Adipocyte (in vitro differentiated cells): ENCODE results near the gene POLL.

Source experiments
- DNase-seq: peaks from one replicate; pipeline ENCODE4 v3.0.0-alpha.2; 2015; ENCODE audit warnings: low read depth
- H3K27me3 ChIP-seq: replicated peaks from 2 replicates; pipeline ENCODE4 v1.7.0; 2013; ENCODE audit warnings: mild to moderate bottlenecking, low read length, moderate library complexity; ENCODE audit not compliant: control insufficient read depth, insufficient read depth
- H3K36me3 ChIP-seq: 2 replicates; pipeline ENCODE4 v1.7.0; 2013; ENCODE audit warnings: low read length, mild to moderate bottlenecking, moderate library complexity; ENCODE audit not compliant: control insufficient read depth, insufficient read depth, severe bottlenecking
- H3K4me1 ChIP-seq: 2 replicates; pipeline ENCODE4 v1.7.0; 2013; ENCODE audit warnings: mild to moderate bottlenecking, low read length, moderate library complexity; ENCODE audit not compliant: control insufficient read depth, insufficient read depth
- H3K4me3 ChIP-seq: 2 replicates; pipeline ENCODE4 v1.7.0; 2013; ENCODE audit warnings: mild to moderate bottlenecking, low read length, moderate library complexity
- H3K9ac ChIP-seq: 2 replicates; pipeline ENCODE4 v1.7.0; 2013; ENCODE audit warnings: mild to moderate bottlenecking, low read length, moderate library complexity
- H3K9me3 ChIP-seq: 2 replicates; pipeline ENCODE4 v1.7.0; 2013; ENCODE audit warnings: mild to moderate bottlenecking, low read length, moderate library complexity; ENCODE audit not compliant: control insufficient read depth

The POLL gene

DNA sequence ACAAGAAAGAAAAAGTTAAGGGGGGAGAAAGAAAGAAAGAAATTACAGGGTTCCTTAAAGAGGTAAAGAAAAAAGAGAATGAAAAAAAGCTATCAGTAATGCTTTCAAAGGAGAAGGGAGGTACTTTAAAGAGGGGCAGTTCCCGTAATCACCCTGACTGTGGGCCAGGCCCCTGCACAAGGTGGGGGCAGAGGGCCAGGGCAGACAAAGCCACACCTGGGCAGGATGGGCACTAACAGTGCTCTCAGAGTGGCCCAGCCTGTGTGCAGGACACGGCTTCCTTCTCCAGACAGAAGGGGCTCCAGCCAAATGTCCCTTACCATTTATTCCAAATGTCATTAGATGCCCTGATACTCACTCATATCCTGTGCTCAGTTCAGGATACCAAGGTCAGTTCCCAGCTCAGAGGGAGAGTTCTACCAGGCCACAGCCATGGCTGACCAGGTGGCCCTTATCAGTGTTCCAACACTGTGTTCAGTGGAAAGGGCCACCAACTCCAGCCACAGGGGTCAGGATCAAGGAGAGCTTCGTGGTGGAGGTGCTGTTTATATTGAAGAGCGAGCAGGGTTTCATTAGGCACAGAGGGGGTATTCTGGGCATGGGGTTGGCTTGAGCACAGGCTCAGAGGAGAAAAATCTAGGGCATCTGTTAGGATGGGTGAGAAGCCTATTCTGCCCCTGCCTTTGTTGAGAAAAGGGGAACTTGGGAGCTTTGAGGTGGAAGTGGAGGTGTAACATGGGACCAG is 29.9 kb upstream of the POLL start:
- no peaks in the 10 kb centered on the region for H3K27me3 ChIP-seq

DNA sequence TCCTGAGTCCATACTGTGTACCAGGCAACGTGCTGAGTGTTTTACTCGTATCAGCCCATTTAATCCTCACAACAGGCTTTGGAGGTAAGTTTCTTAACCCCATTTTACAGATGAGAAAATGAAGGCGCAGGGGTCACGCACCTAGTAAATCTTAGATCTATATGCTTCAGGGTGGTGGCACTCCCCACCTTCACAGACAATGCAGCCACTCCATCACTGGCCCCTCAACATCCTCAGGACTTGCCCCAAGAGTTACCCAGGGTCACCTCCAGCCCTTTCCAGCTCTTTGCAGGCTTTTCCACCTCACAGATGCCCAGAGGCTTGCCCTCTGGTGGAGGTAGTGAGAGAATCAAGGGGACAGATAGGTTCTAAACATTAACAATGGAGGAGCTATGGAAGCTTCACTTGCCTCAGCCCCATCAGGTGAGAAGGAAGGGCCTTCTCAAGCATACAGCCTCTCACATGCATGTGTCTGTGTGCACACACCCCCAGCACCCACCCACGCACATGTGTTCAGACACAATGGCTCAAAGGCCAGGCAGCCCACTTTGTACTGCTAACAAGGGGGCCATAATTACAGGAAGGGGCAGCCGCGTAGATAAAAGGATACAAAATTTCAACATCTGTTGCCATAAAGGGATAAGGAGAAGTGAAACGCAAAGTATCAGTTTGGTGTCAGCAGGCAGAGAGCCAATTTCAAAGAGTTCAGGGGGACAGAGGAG is 29.2 kb upstream of the POLL start:
- H3K9me3 ChIP-seq = no peaks in the 10 kb centered on the region
- H3K36me3 ChIP-seq = peaks cover 20% of the 10 kb centered on the region
- H3K4me1 ChIP-seq = no peaks in the 10 kb centered on the region
- no peaks in the 10 kb centered on the region for H3K27me3 ChIP-seq
- no peak for DNase-seq
- no peak overlapping the region for H3K9ac ChIP-seq
- no peak overlapping the region for H3K4me3 ChIP-seq

More for the DNA sequence above, 29.9 kb upstream of the POLL start:
- Histone ChIP-seq H3K4me3 (no peak overlapping the region), H3K9me3 (no peaks in the 10 kb centered on the region), H3K4me1 (no peaks in the 10 kb centered on the region), H3K36me3 (peaks cover 25% of the 10 kb centered on the region), H3K9ac (no peak overlapping the region)
- no peak for DNase-seq

- Histone ChIP-seq H3K4me3 (no peak overlapping the region), H3K9me3 (no peaks in the 10 kb centered on the region), H3K27me3 (no peaks in the 10 kb centered on the region), H3K4me1 (peaks cover 2% of the 10 kb centered on the region), H3K36me3 (peaks cover 23% of the 10 kb centered on the region), H3K9ac (no peak overlapping the region)
- no peak for DNase-seq
Measured at GRCh38 chr10:101616415-101617101, 28.5 kb upstream of the POLL start.

DNA sequence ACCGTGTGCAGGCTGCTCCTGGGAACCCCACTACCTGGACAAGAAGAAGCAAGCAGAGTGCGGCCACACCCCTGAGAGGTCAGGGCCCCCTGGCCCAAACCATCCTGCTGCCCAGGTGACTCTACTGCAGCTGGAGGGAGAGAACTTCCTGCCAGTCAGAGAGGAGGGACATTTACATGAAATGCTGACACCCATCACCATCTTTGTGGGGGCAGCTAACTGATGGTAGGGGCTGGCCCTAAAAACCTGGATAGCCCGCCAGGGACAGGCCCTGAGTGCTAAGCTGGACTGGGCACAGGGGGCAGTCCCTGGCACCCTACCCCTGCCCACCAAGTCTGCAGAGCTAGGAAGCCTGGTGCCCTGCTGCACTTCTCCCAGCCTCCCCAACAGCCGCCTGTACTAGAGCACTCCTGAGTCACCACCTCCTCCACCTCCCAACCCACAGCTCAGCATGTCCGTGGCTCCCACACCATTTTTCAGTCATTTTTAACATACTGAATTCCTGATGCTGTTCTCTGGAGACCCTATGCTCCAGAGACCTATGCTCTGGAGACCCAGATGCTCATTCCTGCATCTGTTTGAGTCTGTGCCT is 27.6 kb upstream of the POLL start:
- H3K36me3 ChIP-seq = peaks cover 23% of the 10 kb centered on the region
- H3K9ac ChIP-seq = no peak overlapping the region
- no peaks in the 10 kb centered on the region for H3K27me3 ChIP-seq
- H3K9me3 ChIP-seq = no peaks in the 10 kb centered on the region
- DNase-seq = no peak
- H3K4me3 ChIP-seq = no peak overlapping the region
- peaks cover 11% of the 10 kb centered on the region for H3K4me1 ChIP-seq

- H3K4me1 ChIP-seq = peaks cover 17% of the 10 kb centered on the region
- H3K4me3 ChIP-seq = no peak overlapping the region
- no peak for DNase-seq
- H3K9me3 ChIP-seq = no peaks in the 10 kb centered on the region
- no peaks in the 10 kb centered on the region for H3K27me3 ChIP-seq
- H3K36me3 ChIP-seq = peaks cover 28% of the 10 kb centered on the region
- no peak overlapping the region for H3K9ac ChIP-seq
Measured at GRCh38 chr10:101614663-101615524, 26.8 kb upstream of the POLL start.

DNA sequence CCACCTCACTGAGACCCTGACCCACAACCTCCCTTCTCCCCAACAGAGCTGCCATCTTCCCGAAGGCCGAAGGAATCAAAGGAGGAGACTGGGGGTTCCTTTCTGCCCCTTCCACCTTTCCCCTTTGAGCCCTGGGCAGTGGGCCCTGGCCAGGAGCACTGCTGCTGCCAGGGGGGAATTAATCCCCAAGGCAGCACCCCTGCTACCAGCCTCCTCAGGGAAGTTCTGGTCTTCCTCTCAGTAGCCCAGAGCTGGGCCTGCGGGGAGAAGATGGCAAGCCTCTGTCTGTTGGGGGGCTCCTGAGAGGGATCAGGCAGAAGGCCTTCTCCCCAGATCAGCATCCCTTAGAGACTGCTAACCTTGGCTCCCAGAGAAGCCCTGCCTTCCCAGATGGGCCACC is 25.6 kb upstream of the POLL start:
- H3K36me3 ChIP-seq = peaks cover 39% of the 10 kb centered on the region
- no peak for DNase-seq
- no peak overlapping the region for H3K4me3 ChIP-seq
- no peak overlapping the region for H3K9ac ChIP-seq
- no peaks in the 10 kb centered on the region for H3K9me3 ChIP-seq
- no peaks in the 10 kb centered on the region for H3K27me3 ChIP-seq
- H3K4me1 ChIP-seq = peaks cover 24% of the 10 kb centered on the region

GRCh38 chr10:101612872-101613271 is 24.8 kb upstream of the POLL start:
- H3K4me1 ChIP-seq = peaks cover 28% of the 10 kb centered on the region
- peaks cover 46% of the 10 kb centered on the region for H3K36me3 ChIP-seq
- H3K9me3 ChIP-seq = no peaks in the 10 kb centered on the region
- no peak overlapping the region for H3K9ac ChIP-seq
- no peak for DNase-seq
- no peak overlapping the region for H3K4me3 ChIP-seq
- H3K27me3 ChIP-seq = no peaks in the 10 kb centered on the region

DNA sequence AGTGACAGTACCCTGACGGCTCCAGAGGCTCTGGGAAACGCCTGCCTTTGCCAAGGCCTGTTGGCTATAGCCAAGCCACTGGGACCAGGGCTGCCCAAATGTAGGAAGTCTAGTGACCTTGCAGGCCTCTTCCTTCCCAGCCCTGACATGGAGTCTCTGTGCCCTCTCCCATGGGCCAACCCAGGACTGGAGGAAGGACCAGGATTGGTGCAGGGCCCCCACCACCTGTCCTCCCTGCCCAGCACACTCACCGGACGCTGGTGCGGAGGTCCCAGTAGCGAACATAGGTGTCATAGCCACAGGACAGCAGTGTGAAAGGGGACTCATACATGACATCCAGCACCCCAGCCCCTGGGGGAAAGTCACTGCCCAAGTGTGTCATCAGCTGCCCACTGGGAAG is 24.0 kb upstream of the POLL start:
- DNase-seq = no peak
- Histone ChIP-seq H3K9ac (no peak overlapping the region), H3K9me3 (no peaks in the 10 kb centered on the region), H3K36me3 (peaks cover 52% of the 10 kb centered on the region), H3K4me1 (peaks cover 28% of the 10 kb centered on the region), H3K4me3 (no peak overlapping the region), H3K27me3 (no peaks in the 10 kb centered on the region)

DNA sequence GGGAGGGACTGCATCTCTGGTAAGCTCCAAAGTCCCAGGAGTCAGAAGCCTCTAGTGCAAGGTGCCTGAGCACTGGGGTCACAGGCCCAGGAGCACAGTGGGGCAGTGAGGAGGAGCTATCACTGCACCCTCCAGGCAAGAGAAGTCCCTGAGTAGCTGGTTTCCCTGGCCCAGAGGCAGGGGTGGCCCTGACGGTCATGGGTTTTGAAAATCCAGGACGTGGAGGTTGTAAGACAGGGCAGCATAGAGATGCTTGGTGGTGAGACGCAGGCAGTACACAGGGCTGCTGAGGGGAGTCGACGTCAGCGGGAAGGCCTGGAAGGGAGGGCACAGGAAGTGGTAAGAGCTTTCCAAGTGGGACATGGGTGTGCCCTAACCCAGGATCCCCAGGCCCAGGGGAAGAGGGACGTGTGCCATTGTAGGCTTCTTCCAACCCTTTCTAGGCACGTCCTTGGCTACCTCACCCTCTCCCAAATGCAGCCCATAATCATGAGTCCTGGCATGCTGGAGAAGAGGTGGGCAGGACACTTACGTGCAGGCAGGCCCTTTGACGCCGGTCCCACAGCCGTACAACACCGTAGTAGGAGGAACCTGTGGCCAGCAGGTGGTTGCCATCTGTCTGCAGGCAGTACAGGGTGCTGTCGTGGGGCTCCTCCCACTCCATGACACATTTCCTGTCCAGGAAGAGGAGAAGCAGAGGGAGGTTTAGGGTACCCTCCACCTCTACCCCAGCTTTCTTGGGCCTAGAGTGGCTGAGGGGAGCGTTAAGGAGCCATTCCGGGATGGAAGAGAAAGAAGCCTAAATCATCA is 23.2 kb upstream of the POLL start:
- Histone ChIP-seq H3K9ac (no peak overlapping the region), H3K36me3 (peaks cover 51% of the 10 kb centered on the region), H3K9me3 (no peaks in the 10 kb centered on the region), H3K27me3 (no peaks in the 10 kb centered on the region), H3K4me3 (no peak overlapping the region), H3K4me1 (peaks cover 28% of the 10 kb centered on the region)
- DNase-seq = no peak

- Histone ChIP-seq H3K4me1 (peaks cover 28% of the 10 kb centered on the region), H3K36me3 (peaks cover 57% of the 10 kb centered on the region), H3K27me3 (no peaks in the 10 kb centered on the region), H3K4me3 (no peak overlapping the region), H3K9ac (no peak overlapping the region), H3K9me3 (no peaks in the 10 kb centered on the region)
- no peak for DNase-seq
Measured at GRCh38 chr10:101609481-101609880, 21.4 kb upstream of the POLL start.
